Endothelial cell of umbilical vein (primary cell): ENCODE data around the gene CTIF. TPM values are rescaled to one million over a fixed set of nuclear protein-coding genes. Genes with fewer than 3 reads are reported as not detected.

Experiments
- BruUV-seq: library from RNA; stranded (reverse); fragments of 400-500 nt; replicated peaks from 2 replicates; lab custom pipeline; 2021; lab: Mats Ljungman, UMichigan
- CTCF ChIA-PET: fragments of 300-600, 350-600 bp; sonication (Branson Sonifier 250); formaldehyde crosslinking; loops from one replicate; lab custom pipeline; 2021; ENCODE audit warnings: antibody characterized with exemption, inconsistent platforms; lab: Charles Lee
- POLR2A ChIA-PET: fragments of 300-600, 350-600 bp; sonication (Branson Sonifier 250); formaldehyde crosslinking; loops from one replicate; lab custom pipeline; 2021; ENCODE audit warnings: antibody characterized with exemption, inconsistent platforms; lab: Charles Lee
- DNase-seq: peaks from one replicate; pipeline ENCODE4 v3.0.0-alpha.2; 2011; ENCODE audit warnings: low read depth, low spot score
- FAIRE-seq: peaks from 2 replicates; lab custom pipeline; 2011; peaks lifted over from hg19 to GRCh38; lab: Jason Lieb, UNC
- H2AFZ ChIP-seq: 2 replicates; pipeline ENCODE4 v1.6.0; 2012; ENCODE audit warnings: low read depth, low read length, control low read depth, inconsistent platforms
- H3K27ac ChIP-seq: 2 replicates; pipeline ENCODE4 v1.5.1; 2011; ENCODE audit warnings: low read depth, mild to moderate bottlenecking, control low read depth, low read length, moderate library complexity; ENCODE audit not compliant: insufficient read depth
- H3K27me3 ChIP-seq, 2 experiments: 2 replicates each; pipeline versions ENCODE4 v1.6.0 to v1.6.1; 2011; ENCODE audit warnings: low read length in 2 of 2, mixed read lengths in 1 of 2; ENCODE audit not compliant: control insufficient read depth in 2 of 2, insufficient read depth in 2 of 2
- H3K36me3 ChIP-seq, 2 experiments: 2 replicates in 1 of 2; 3 replicates in 1 of 2; pipeline ENCODE4 v1.5.1; 2011; ENCODE audit warnings: low read length in 2 of 2, mild to moderate bottlenecking in 1 of 2, moderate library complexity in 1 of 2; ENCODE audit not compliant: control insufficient read depth in 2 of 2, insufficient read depth in 2 of 2; ENCODE audit errors: extremely low read depth in 1 of 2
- H3K4me1 ChIP-seq: 3 replicates; pipeline ENCODE4 v1.5.1; 2011; ENCODE audit warnings: mild to moderate bottlenecking, low read length; ENCODE audit not compliant: control insufficient read depth, insufficient read depth; ENCODE audit errors: extremely low read depth
- H3K4me2 ChIP-seq: 2 replicates; pipeline ENCODE4 v1.6.1; 2011; ENCODE audit warnings: low read length, control low read depth, mixed read lengths; ENCODE audit not compliant: insufficient read depth
- H3K4me3 ChIP-seq, 3 experiments: fragments of 200-600 bp in 1 of 3; sonication (generic), shearing (Covaris generic) in 1 of 3; replicated peaks in 1 of 3; 2 replicates each; pipeline ENCODE4 v1.5.1; 2011 to 2016; ENCODE audit warnings: control low read depth in 3 of 3, low read length in 3 of 3, mild to moderate bottlenecking in 2 of 3, inconsistent platforms in 1 of 3, low read depth in 1 of 3, moderate library complexity in 1 of 3; ENCODE audit not compliant: insufficient read depth in 1 of 3
- H3K79me2 ChIP-seq: 2 replicates; pipeline ENCODE4 v1.6.0; 2012; ENCODE audit warnings: low read length, inconsistent platforms; ENCODE audit not compliant: control insufficient read depth, insufficient read depth
- H3K9ac ChIP-seq: replicated peaks from 2 replicates; pipeline ENCODE3; 2011; ENCODE audit warnings: low read length, control low read depth; ENCODE audit not compliant: insufficient read depth; ENCODE audit errors: extremely low read depth
- H3K9me1 ChIP-seq: replicated peaks from 3 replicates; pipeline ENCODE4 v1.6.0; 2011; ENCODE audit warnings: mild to moderate bottlenecking, low read length; ENCODE audit not compliant: control insufficient read depth, insufficient read depth; ENCODE audit errors: extremely low read depth
- H3K9me3 ChIP-seq: replicated peaks from 2 replicates; pipeline ENCODE4 v1.5.1; 2012; ENCODE audit warnings: low read length, inconsistent platforms; ENCODE audit not compliant: control insufficient read depth, insufficient read depth
- H4K20me1 ChIP-seq: replicated peaks from 2 replicates; pipeline ENCODE3; 2011; ENCODE audit warnings: mild to moderate bottlenecking, low read length; ENCODE audit not compliant: control insufficient read depth, insufficient read depth; ENCODE audit errors: extremely low read depth
- EZH2 ChIP-seq: IDR thresholded peaks from 2 replicates; pipeline ENCODE4 v1.6.1; 2012; ENCODE audit warnings: borderline replicate concordance, low read depth, mild to moderate bottlenecking, moderate library complexity, low read length, inconsistent platforms; ENCODE audit not compliant: severe bottlenecking
- FOS ChIP-seq: IDR thresholded peaks from 2 replicates; pipeline ENCODE4 v1.6.1; 2011; ENCODE audit warnings: mild to moderate bottlenecking, low read length, moderate library complexity, borderline replicate concordance; ENCODE audit not compliant: insufficient read depth
- GATA2 ChIP-seq: IDR thresholded peaks from 2 replicates; pipeline ENCODE4 v1.7.0; 2011; ENCODE audit warnings: low read depth, mild to moderate bottlenecking, moderate library complexity, mixed read lengths, low read length; ENCODE audit not compliant: insufficient read length, insufficient read depth
- JUN ChIP-seq: IDR thresholded peaks from 2 replicates; pipeline ENCODE4 v1.6.1; 2011; ENCODE audit warnings: borderline replicate concordance, low read depth; ENCODE audit not compliant: insufficient read length, insufficient read depth
- MAX ChIP-seq: IDR thresholded peaks from 2 replicates; pipeline ENCODE4 v1.6.1; 2011; ENCODE audit not compliant: insufficient read depth, insufficient read length
- MYC ChIP-seq: IDR thresholded peaks from one replicate; pipeline ENCODE4 v1.6.1; 2011; ENCODE audit warnings: mild to moderate bottlenecking, low read depth, low read length
- POLR2A ChIP-seq: IDR thresholded peaks from 2 replicates; pipeline ENCODE4 v1.6.1; 2012; ENCODE audit warnings: low read depth, mild to moderate bottlenecking, control low read depth, low read length
- POLR2AphosphoS5 ChIP-seq: IDR thresholded peaks from 2 replicates; pipeline ENCODE4 v1.6.1; 2012; ENCODE audit warnings: low read depth, mild to moderate bottlenecking, control low read depth, low read length, moderate library complexity; ENCODE audit not compliant: insufficient read depth
- dilution Hi-C: fragments of 300-500 bp; cut with MboI; formaldehyde crosslinking; loops from one replicate; pipeline ENCODE4 v1.15.0; 2019; ENCODE audit warnings: low sequenced_read_pairs; ENCODE audit not compliant: extremely low pct_ligation_motif_present
- intact Hi-C: fragments of 100-400 bp; cut with micrococcal nuclease; formaldehyde crosslinking; loops from one replicate; pipeline ENCODE4 v1.10.0; 2022
- polyA plus RNA-seq, 4 experiments: library from polyadenylated mRNA; depleted of rRNA in 3 of 4; stranded (reverse) in 3 of 4; unstranded in 1 of 4; fragments of >200 nt; gene quantifications; 2 replicates each; pipeline versions ENCODE4 v1.2.1 to v1.2.3, GENCODE V29; 2011 to 2012; ENCODE audit warnings: missing spikeins in 1 of 4
- total RNA-seq: library from RNA; stranded (reverse); gene quantifications from 2 replicates; pipeline ENCODE4 v1.2.3, GENCODE V29; 2021
- TF ChIP-seq, protein P1 (sequence below), 2 donors: IDR thresholded peaks; 1 replicate in 1 of 2; 2 replicates in 1 of 2; pipeline ENCODE4 v1.5.1; 2011; ENCODE audit warnings: low read length in 2 of 2, mild to moderate bottlenecking in 2 of 2, moderate library complexity in 2 of 2, control low read depth in 1 of 2, inconsistent platforms in 1 of 2, low read depth in 1 of 2; ENCODE audit not compliant: insufficient read depth in 1 of 2; ENCODE audit errors: extremely low read depth in 1 of 2

The CTIF gene
- total and polyA plus RNA-seq, 2 donors (not counting 3 experiments of a cell fraction or from before 2014, with no cell fraction given) = 20.9 to 57.7 TPM

GRCh38 chr18:48530399-48531081 lies 8.3 kb upstream of the CTIF start:
- H2AFZ ChIP-seq = no peak overlapping the region
- H4K20me1 ChIP-seq = no peaks in the 10 kb centered on the region
- intact Hi-C loops (loop anchor here (10.0 kb wide), 1 partner anchor 526 kb away; no protein-coding TSS in a partner anchor), dilution Hi-C loops (no loop called here)
- TF ChIP-seq POLR2A (no peak), FOS (no peak)
- H3K4me3 ChIP-seq = no peak overlapping the region
- peaks cover 2 to 18% of the 10 kb centered on the region in 2 experiments for H3K27me3 ChIP-seq
- H3K27ac ChIP-seq = no peak overlapping the region
- no peak for DNase-seq
- CTCF ChIA-PET = interaction anchor here (0.9 to 1.7 kb wide), 3 partner anchors 9 to 75 kb away, joined by 3 to 9 read pairs (median 4); no protein-coding TSS in a partner anchor
- peaks cover 15% of the 10 kb centered on the region for H3K4me1 ChIP-seq
- no peak overlapping the region for H3K9ac ChIP-seq
- no peak for FAIRE-seq
- POLR2A ChIA-PET = no interaction called here
- H3K4me2 ChIP-seq = no peak overlapping the region
- H3K36me3 ChIP-seq = no peaks in the 10 kb centered on the region
- no peaks in the 10 kb centered on the region for H3K79me2 ChIP-seq
- no peaks in the 10 kb centered on the region for H3K9me1 ChIP-seq
- H3K9me3 ChIP-seq = no peaks in the 10 kb centered on the region
- no TSS peak for BruUV-seq

GRCh38 chr18:48531082-48531403 lies 7.8 kb upstream of the CTIF start:
- H3K36me3 ChIP-seq = no peaks in the 10 kb centered on the region
- DNase-seq (no peak), FAIRE-seq (no peak)
- no peaks in the 10 kb centered on the region for H3K9me3 ChIP-seq
- H3K27me3 ChIP-seq = peaks cover 2 to 17% of the 10 kb centered on the region in 2 experiments
- no peak overlapping the region for H2AFZ ChIP-seq
- H3K4me1 ChIP-seq = peaks cover 15% of the 10 kb centered on the region
- H3K4me2 ChIP-seq = no peak overlapping the region
- no TSS peak for BruUV-seq
- H3K9me1 ChIP-seq = no peaks in the 10 kb centered on the region
- CTCF ChIA-PET = interaction anchor here (0.9 to 1.7 kb wide), 3 partner anchors 9 to 75 kb away, joined by 3 to 9 read pairs (median 4); no protein-coding TSS in a partner anchor
- intact Hi-C loops (loop anchor here (10.0 kb wide), 1 partner anchor 526 kb away; no protein-coding TSS in a partner anchor), dilution Hi-C loops (no loop called here)
- TF ChIP-seq MAX = no peak
- TF ChIP-seq POLR2AphosphoS5 = no peak
- TF ChIP-seq EZH2 = no peak
- TF ChIP-seq, protein P1, sequence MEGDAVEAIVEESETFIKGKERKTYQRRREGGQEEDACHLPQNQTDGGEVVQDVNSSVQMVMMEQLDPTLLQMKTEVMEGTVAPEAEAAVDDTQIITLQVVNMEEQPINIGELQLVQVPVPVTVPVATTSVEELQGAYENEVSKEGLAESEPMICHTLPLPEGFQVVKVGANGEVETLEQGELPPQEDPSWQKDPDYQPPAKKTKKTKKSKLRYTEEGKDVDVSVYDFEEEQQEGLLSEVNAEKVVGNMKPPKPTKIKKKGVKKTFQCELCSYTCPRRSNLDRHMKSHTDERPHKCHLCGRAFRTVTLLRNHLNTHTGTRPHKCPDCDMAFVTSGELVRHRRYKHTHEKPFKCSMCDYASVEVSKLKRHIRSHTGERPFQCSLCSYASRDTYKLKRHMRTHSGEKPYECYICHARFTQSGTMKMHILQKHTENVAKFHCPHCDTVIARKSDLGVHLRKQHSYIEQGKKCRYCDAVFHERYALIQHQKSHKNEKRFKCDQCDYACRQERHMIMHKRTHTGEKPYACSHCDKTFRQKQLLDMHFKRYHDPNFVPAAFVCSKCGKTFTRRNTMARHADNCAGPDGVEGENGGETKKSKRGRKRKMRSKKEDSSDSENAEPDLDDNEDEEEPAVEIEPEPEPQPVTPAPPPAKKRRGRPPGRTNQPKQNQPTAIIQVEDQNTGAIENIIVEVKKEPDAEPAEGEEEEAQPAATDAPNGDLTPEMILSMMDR (IDR thresholded peaks at IDR 0.05; ENCODE audit: extremely low read depth in 1 of 2, insufficient read depth in 1 of 2, low read depth in 1 of 2, low read length in 2 of 2) = no peak
- TF ChIP-seq GATA2 = no peak
- no peak for TF ChIP-seq FOS
- TF ChIP-seq JUN = no peak
- no peak for TF ChIP-seq POLR2A
- TF ChIP-seq MYC = no peak
- H3K4me3 ChIP-seq = no peak overlapping the region
- POLR2A ChIA-PET = no interaction called here
- H3K79me2 ChIP-seq = no peaks in the 10 kb centered on the region
- H4K20me1 ChIP-seq = no peaks in the 10 kb centered on the region
- H3K27ac ChIP-seq = no peak overlapping the region
- no peak overlapping the region for H3K9ac ChIP-seq
